Measurements from ENCODE around the gene WDTC1.

WDTC1 gene

GRCh38 chr1:27331426-27331825 is 97.0 kb downstream of the WDTC1 start:
- no peak overlapping the region for H3K27ac ChIP-seq (ENCODE audit: low read depth in 2 of 2, low read length in 2 of 2)

GRCh38 chr1:27331922-27332321 is 97.5 kb downstream of the WDTC1 start:
- H3K27ac ChIP-seq (ENCODE audit: low read depth in 2 of 2, low read length in 2 of 2), result no peak overlapping the region
- H3K36me3 ChIP-seq (ENCODE audit: control insufficient read depth in 2 of 2, insufficient read depth in 2 of 2, low read length in 2 of 2), result peaks cover 39 to 59% of the 10 kb centered on the region in 2 donors
- no peak overlapping the region for H3K4me3 ChIP-seq (ENCODE audit: low read length in 2 of 2)
- no peak overlapping the region for H3K9ac ChIP-seq (ENCODE audit: low read depth in 1 of 2, low read length in 2 of 2)
- no peaks in the 10 kb centered on the region for H3K27me3 ChIP-seq (ENCODE audit: control insufficient read depth in 2 of 2, insufficient read depth in 2 of 2, low read length in 2 of 2)
- no peaks in the 10 kb centered on the region for H3K4me1 ChIP-seq (ENCODE audit: control insufficient read depth in 2 of 2, insufficient read depth in 2 of 2, low read length in 2 of 2)
- H3K9me3 ChIP-seq (ENCODE audit: control insufficient read depth in 2 of 2, low read length in 2 of 2), result no peaks in the 10 kb centered on the region

More at GRCh38 chr1:27331426-27331825, 97.0 kb downstream of the WDTC1 start:
- Histone ChIP-seq H3K36me3 (ENCODE audit: control insufficient read depth in 2 of 2, insufficient read depth in 2 of 2, low read length in 2 of 2) (peaks cover 39 to 58% of the 10 kb centered on the region in 2 donors), H3K27me3 (ENCODE audit: control insufficient read depth in 2 of 2, insufficient read depth in 2 of 2, low read length in 2 of 2) (no peaks in the 10 kb centered on the region), H3K9me3 (ENCODE audit: control insufficient read depth in 2 of 2, low read length in 2 of 2) (no peaks in the 10 kb centered on the region), H3K4me1 (ENCODE audit: control insufficient read depth in 2 of 2, insufficient read depth in 2 of 2, low read length in 2 of 2) (no peaks in the 10 kb centered on the region), H3K9ac (ENCODE audit: low read depth in 1 of 2, low read length in 2 of 2) (no peak overlapping the region), H3K4me3 (ENCODE audit: low read length in 2 of 2) (no peak overlapping the region)

- no peak overlapping the region for H3K27ac ChIP-seq (ENCODE audit: low read depth in 2 of 2, low read length in 2 of 2)
- no peaks in the 10 kb centered on the region for H3K4me1 ChIP-seq (ENCODE audit: control insufficient read depth in 2 of 2, insufficient read depth in 2 of 2, low read length in 2 of 2)
- H3K36me3 ChIP-seq (ENCODE audit: control insufficient read depth in 2 of 2, insufficient read depth in 2 of 2, low read length in 2 of 2), result peaks cover 39 to 59% of the 10 kb centered on the region in 2 donors
- H3K27me3 ChIP-seq (ENCODE audit: control insufficient read depth in 2 of 2, insufficient read depth in 2 of 2, low read length in 2 of 2), result no peaks in the 10 kb centered on the region
- no peak overlapping the region for H3K9ac ChIP-seq (ENCODE audit: low read depth in 1 of 2, low read length in 2 of 2)
- H3K4me3 ChIP-seq (ENCODE audit: low read length in 2 of 2), result no peak overlapping the region
- H3K9me3 ChIP-seq (ENCODE audit: control insufficient read depth in 2 of 2, low read length in 2 of 2), result no peaks in the 10 kb centered on the region
Observed at GRCh38 chr1:27332536-27333281, 98.3 kb downstream of the WDTC1 start.

- no peak overlapping the region for H3K4me3 ChIP-seq (ENCODE audit: low read length in 2 of 2)
- H3K36me3 ChIP-seq (ENCODE audit: control insufficient read depth in 2 of 2, insufficient read depth in 2 of 2, low read length in 2 of 2), result peaks cover 34 to 56% of the 10 kb centered on the region in 2 donors
- no peaks in the 10 kb centered on the region for H3K27me3 ChIP-seq (ENCODE audit: control insufficient read depth in 2 of 2, insufficient read depth in 2 of 2, low read length in 2 of 2)
- no peak overlapping the region for H3K27ac ChIP-seq (ENCODE audit: low read depth in 2 of 2, low read length in 2 of 2)
- no peak overlapping the region for H3K9ac ChIP-seq (ENCODE audit: low read depth in 1 of 2, low read length in 2 of 2)
- H3K4me1 ChIP-seq (ENCODE audit: control insufficient read depth in 2 of 2, insufficient read depth in 2 of 2, low read length in 2 of 2), result no peaks in the 10 kb centered on the region
- no peaks in the 10 kb centered on the region for H3K9me3 ChIP-seq (ENCODE audit: control insufficient read depth in 2 of 2, low read length in 2 of 2)
Observed at GRCh38 chr1:27333717-27334279, 99.4 kb downstream of the WDTC1 start.

DNA sequence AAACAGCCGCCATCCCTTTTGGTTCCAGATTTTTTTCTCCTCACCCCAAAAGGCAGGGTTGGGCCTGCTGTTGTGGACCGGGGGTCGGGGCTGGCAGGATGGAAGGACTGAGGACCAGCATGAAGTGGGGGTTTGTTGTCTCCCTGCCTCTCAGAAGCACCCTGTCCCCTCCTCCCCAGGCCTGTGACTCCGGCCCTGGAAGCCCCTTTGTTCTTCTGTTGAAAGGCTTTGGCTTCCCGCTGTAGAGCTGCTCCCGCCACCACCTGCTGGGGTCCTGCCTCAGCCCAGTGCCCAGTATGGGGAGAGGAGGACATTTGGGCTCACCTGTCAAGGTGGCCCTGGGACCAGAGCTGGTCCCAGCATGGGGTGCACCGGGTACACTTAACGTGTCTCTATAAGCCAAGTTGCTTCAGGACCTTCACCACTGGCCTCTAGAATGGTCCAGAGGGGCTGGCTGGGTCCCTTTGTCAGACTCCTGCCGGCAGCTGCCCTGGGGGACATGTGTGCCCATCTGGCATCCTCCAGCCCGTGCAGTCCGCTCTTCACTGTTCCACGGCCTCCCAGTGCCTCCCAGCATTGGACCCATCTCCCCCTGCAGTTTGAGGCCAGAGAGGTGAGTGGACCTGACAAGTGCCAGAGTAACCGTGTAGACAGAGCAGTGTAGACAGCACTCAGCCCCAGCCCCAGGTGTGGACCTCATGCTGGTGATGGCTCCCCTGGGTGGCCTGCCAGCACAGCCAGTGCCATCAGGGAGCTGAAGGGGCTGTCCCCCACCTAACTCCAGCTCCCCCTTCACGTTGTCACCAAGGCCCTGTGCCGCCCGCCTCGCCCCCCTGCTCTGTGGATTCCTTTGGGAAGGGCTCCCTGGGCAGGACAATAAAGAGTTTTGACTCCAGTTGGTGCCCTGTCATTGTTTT is 101.3 kb downstream of the WDTC1 start:
- Histone ChIP-seq H3K9ac (ENCODE audit: low read depth in 1 of 2, low read length in 2 of 2) (no peak overlapping the region), H3K27me3 (ENCODE audit: control insufficient read depth in 2 of 2, insufficient read depth in 2 of 2, low read length in 2 of 2) (no peaks in the 10 kb centered on the region), H3K4me1 (ENCODE audit: control insufficient read depth in 2 of 2, insufficient read depth in 2 of 2, low read length in 2 of 2) (no peaks in the 10 kb centered on the region), H3K36me3 (ENCODE audit: control insufficient read depth in 2 of 2, insufficient read depth in 2 of 2, low read length in 2 of 2) (peaks cover 34 to 54% of the 10 kb centered on the region in 2 donors), H3K9me3 (ENCODE audit: control insufficient read depth in 2 of 2, low read length in 2 of 2) (no peaks in the 10 kb centered on the region), H3K4me3 (ENCODE audit: low read length in 2 of 2) (no peak overlapping the region), H3K27ac (ENCODE audit: low read depth in 2 of 2, low read length in 2 of 2) (no peak overlapping the region)

DNA sequence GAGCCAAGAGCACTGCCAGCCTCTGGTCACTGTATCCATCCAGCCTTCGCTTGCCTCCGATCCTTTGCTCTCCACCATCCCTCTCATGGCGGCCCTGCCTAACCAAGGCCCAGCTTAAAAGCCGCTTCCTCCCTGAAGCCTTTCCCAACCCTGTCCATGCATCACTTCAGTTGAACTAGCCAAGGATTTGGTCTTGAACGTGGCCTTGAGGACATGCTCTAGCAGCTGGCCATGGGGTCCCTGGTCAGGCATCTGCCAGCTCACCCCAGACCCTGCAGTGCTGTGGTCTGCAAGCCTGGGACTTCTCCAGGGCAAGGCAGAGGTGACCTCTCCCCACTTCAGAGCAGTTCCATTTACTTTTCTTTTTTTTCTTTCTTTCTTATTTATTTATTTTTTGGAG is 102.3 kb downstream of the WDTC1 start:
- no peak overlapping the region for H3K27ac ChIP-seq (ENCODE audit: low read depth in 2 of 2, low read length in 2 of 2)
- peaks cover 2 to 8% of the 10 kb centered on the region in 2 donors for H3K4me1 ChIP-seq (ENCODE audit: control insufficient read depth in 2 of 2, insufficient read depth in 2 of 2, low read length in 2 of 2)
- H3K27me3 ChIP-seq (ENCODE audit: control insufficient read depth in 2 of 2, insufficient read depth in 2 of 2, low read length in 2 of 2), result no peaks in the 10 kb centered on the region
- no peak overlapping the region for H3K9ac ChIP-seq (ENCODE audit: low read depth in 1 of 2, low read length in 2 of 2)
- peaks cover 31 to 49% of the 10 kb centered on the region in 2 donors for H3K36me3 ChIP-seq (ENCODE audit: control insufficient read depth in 2 of 2, insufficient read depth in 2 of 2, low read length in 2 of 2)
- no peaks in the 10 kb centered on the region for H3K9me3 ChIP-seq (ENCODE audit: control insufficient read depth in 2 of 2, low read length in 2 of 2)
- no peak overlapping the region for H3K4me3 ChIP-seq (ENCODE audit: low read length in 2 of 2)

DNA sequence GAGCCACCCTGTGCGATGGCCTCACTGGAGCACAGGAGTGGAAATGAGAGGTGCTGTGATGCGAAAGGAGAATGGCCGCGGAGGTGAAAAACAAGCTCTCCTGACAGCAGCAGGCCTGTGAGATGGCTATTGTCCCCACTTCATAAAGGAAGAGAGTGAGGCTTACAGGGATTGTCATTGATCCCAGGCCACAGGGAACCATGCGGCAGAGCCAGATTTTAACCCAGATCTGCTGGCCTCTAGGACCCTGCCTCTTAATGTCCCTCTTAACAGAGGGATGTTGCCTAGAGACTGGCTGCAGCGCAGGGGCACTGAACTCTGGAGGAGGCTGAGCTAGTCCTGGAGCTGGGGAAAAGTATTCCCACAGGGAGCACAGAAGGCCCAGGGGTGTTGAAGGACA is 104.3 kb downstream of the WDTC1 start:
- Histone ChIP-seq H3K27me3 (ENCODE audit: control insufficient read depth in 2 of 2, insufficient read depth in 2 of 2, low read length in 2 of 2) (no peaks in the 10 kb centered on the region), H3K9me3 (ENCODE audit: control insufficient read depth in 2 of 2, low read length in 2 of 2) (no peaks in the 10 kb centered on the region), H3K4me3 (ENCODE audit: low read length in 2 of 2) (no peak overlapping the region), H3K4me1 (ENCODE audit: control insufficient read depth in 2 of 2, insufficient read depth in 2 of 2, low read length in 2 of 2) (peaks cover 16 to 23% of the 10 kb centered on the region in 2 donors), H3K27ac (ENCODE audit: low read depth in 2 of 2, low read length in 2 of 2) (no peak overlapping the region), H3K36me3 (ENCODE audit: control insufficient read depth in 2 of 2, insufficient read depth in 2 of 2, low read length in 2 of 2) (peaks cover 17 to 31% of the 10 kb centered on the region in 2 donors), H3K9ac (ENCODE audit: low read depth in 1 of 2, low read length in 2 of 2) (no peak overlapping the region)

- Histone ChIP-seq H3K27me3 (ENCODE audit: control insufficient read depth in 2 of 2, insufficient read depth in 2 of 2, low read length in 2 of 2) (no peaks in the 10 kb centered on the region), H3K9me3 (ENCODE audit: control insufficient read depth in 2 of 2, low read length in 2 of 2) (no peaks in the 10 kb centered on the region), H3K4me1 (ENCODE audit: control insufficient read depth in 2 of 2, insufficient read depth in 2 of 2, low read length in 2 of 2) (peaks cover 16 to 23% of the 10 kb centered on the region in 2 donors), H3K4me3 (ENCODE audit: low read length in 2 of 2) (no peak overlapping the region), H3K27ac (ENCODE audit: low read depth in 2 of 2, low read length in 2 of 2) (no peak overlapping the region), H3K36me3 (ENCODE audit: control insufficient read depth in 2 of 2, insufficient read depth in 2 of 2, low read length in 2 of 2) (peaks cover 13 to 26% of the 10 kb centered on the region in 2 donors), H3K9ac (ENCODE audit: low read depth in 1 of 2, low read length in 2 of 2) (no peak overlapping the region)
Observed at GRCh38 chr1:27339213-27339612, 104.8 kb downstream of the WDTC1 start.

DNA sequence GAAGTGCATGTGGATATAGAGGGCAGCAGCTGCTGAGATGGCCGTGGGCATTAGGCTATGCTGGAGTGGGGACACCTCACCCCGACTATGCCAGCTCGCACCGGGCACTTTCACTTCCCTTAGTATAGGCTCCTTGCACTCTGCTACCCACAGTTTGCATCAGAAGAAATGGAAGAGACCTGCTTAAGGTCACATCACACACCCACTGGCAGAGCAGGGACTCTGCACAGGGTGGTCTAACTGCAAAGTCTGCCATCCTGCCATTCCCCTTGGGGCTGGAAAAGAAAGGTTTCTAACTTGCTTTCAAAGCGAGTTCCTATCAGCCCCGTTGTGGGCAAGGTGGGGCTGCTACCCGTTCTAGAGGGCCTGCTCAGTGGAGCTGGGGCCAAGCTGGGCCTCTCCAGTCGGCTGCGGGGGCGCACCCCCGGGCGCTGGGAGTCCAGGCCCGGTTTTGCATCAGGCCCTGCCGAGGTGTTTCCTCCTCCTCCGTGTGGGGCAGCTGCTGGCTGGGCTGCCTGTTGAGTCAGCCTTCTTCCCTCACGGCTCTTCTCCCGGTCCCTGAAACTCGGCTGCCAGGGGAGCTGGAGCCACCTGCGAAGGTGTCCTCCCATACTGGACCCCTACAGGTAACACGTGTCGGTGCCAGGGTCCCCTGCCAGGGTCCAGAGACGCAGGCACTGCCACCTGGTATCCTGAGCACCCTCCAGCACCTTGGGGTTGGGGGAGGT is 107.3 kb downstream of the WDTC1 start, which contains the start of gene SYTL1:
TSS of gene SYTL1 (plus strand) at position 498 of the 728 bp plus-strand sequence. CDS start 3,313 bp downstream, outside the sequence.
- peaks cover 16 to 23% of the 10 kb centered on the region in 2 donors for H3K4me1 ChIP-seq (ENCODE audit: control insufficient read depth in 2 of 2, insufficient read depth in 2 of 2, low read length in 2 of 2)
- H3K4me3 ChIP-seq (ENCODE audit: low read length in 2 of 2), result peak within 1 kb of the TSS; percentile 62 to 84
- H3K9ac ChIP-seq (ENCODE audit: low read depth in 1 of 2, low read length in 2 of 2), result peak within 1 kb of the TSS; percentile 70 to 81
- no peaks in the 10 kb centered on the region for H3K27me3 ChIP-seq (ENCODE audit: control insufficient read depth in 2 of 2, insufficient read depth in 2 of 2, low read length in 2 of 2)
- peaks cover 0 to 11% of the 10 kb centered on the region in 2 donors for H3K36me3 ChIP-seq (ENCODE audit: control insufficient read depth in 2 of 2, insufficient read depth in 2 of 2, low read length in 2 of 2)
- H3K27ac ChIP-seq (ENCODE audit: low read depth in 2 of 2, low read length in 2 of 2), result peak within 1 kb of the TSS; percentile 66 to 82
- H3K9me3 ChIP-seq (ENCODE audit: control insufficient read depth in 2 of 2, low read length in 2 of 2), result no peaks in the 10 kb centered on the region
